HepG2 (cell line): Measurements from ENCODE around the gene GRIN3B. TPM values are rescaled to one million over a fixed set of nuclear protein-coding genes. Genes with fewer than 3 reads are reported as not detected.

Source experiments
- ATAC-seq: fragments of 200-7000 bp; cut with Tn5 transposase; 3 replicates; pipeline ENCODE4 v1.9.1; 2020; ENCODE audit warnings: mild to moderate bottlenecking, moderate library complexity
- BruUV-seq: library from RNA; stranded (reverse); fragments of 400-500 nt; replicated peaks from 2 replicates; lab custom pipeline; 2021; lab: Mats Ljungman, UMichigan
- CTCF ChIA-PET: fragments of 300-600 bp; formaldehyde crosslinking; extraction: SDS; loops from one replicate; lab custom pipeline; 2021; ENCODE audit warnings: low total read pairs, inconsistent platforms, low intra/inter-chr PET ratio; lab: Yijun Ruan, JAX
- POLR2A ChIA-PET: fragments of 350-600 bp; sonication (Branson Sonifier 250); formaldehyde crosslinking; loops from one replicate; lab custom pipeline; 2020; ENCODE audit warnings: antibody characterized with exemption, inconsistent platforms; lab: Yijun Ruan, JAX
- DNase-seq: peaks from one replicate; pipeline ENCODE4 v3.0.0-alpha.2; 2015; ENCODE audit warnings: low spot score
- FAIRE-seq: peaks from 3 replicates; lab custom pipeline; 2011; peaks lifted over from hg19 to GRCh38; lab: Jason Lieb, UNC
- H2AFZ ChIP-seq: one replicate; pipeline ENCODE4 v1.6.1; 2011; ENCODE audit warnings: low read length, inconsistent platforms
- H3K27ac ChIP-seq: fragments of 300-600 bp; 3 replicates; pipeline ENCODE4 v1.8.0; 2011; ENCODE audit warnings: mixed run types, mild to moderate bottlenecking, mixed read lengths, low read length, inconsistent platforms; ENCODE audit not compliant: insufficient read depth; ENCODE audit errors: extremely low read length
- H3K27me3 ChIP-seq, 2 experiments: fragments of 200-600 bp in 1 of 2; 2 replicates in 1 of 2; 3 replicates in 1 of 2; pipeline versions ENCODE4 v1.6.0 to v1.8.0; 2011; ENCODE audit warnings: low read length in 2 of 2, mild to moderate bottlenecking in 2 of 2, moderate library complexity in 2 of 2, inconsistent platforms in 1 of 2; ENCODE audit not compliant: insufficient read depth in 2 of 2, control insufficient read depth in 1 of 2
- H3K36me3 ChIP-seq, 2 experiments: fragments of 200-600 bp in 1 of 2; replicated peaks in 1 of 2; 2 replicates in 1 of 2; 3 replicates in 1 of 2; pipeline versions ENCODE4 v1.5.1 to v1.8.0; 2011; ENCODE audit warnings: low read length in 2 of 2, inconsistent platforms in 1 of 2; ENCODE audit not compliant: insufficient read depth in 2 of 2, control insufficient read depth in 1 of 2
- H3K4me1 ChIP-seq: 2 replicates; pipeline ENCODE4 v1.5.1; 2012; ENCODE audit warnings: low read length, inconsistent platforms; ENCODE audit not compliant: insufficient read depth
- H3K4me2 ChIP-seq: 2 replicates; pipeline ENCODE4 v1.6.0; 2011; ENCODE audit warnings: low read depth, low read length, inconsistent platforms
- H3K4me3 ChIP-seq, 3 experiments: fragments of 200-600 bp in 1 of 3; sonication (generic), shearing (Covaris generic) in 1 of 3; replicated peaks in 1 of 3; 2 replicates each; pipeline ENCODE4 v1.5.1; 2011 to 2016; ENCODE audit warnings: low read length in 3 of 3, inconsistent platforms in 2 of 3, low read depth in 2 of 3, mild to moderate bottlenecking in 2 of 3, control low read depth in 1 of 3, mixed read lengths in 1 of 3; ENCODE audit not compliant: insufficient read depth in 1 of 3
- H3K79me2 ChIP-seq: one replicate; pipeline ENCODE4 v1.6.1; 2011; ENCODE audit warnings: low read length, inconsistent platforms; ENCODE audit not compliant: insufficient read depth
- H3K9ac ChIP-seq: 2 replicates; pipeline ENCODE4 v1.6.0; 2011; ENCODE audit warnings: mild to moderate bottlenecking, low read depth, low read length, inconsistent platforms; ENCODE audit not compliant: insufficient read depth
- H3K9me3 ChIP-seq: 2 replicates; pipeline ENCODE4 v1.5.1; 2012; ENCODE audit warnings: mild to moderate bottlenecking, low read length
- H4K20me1 ChIP-seq: 2 replicates; pipeline ENCODE4 v1.6.0; 2011; ENCODE audit warnings: inconsistent platforms, mild to moderate bottlenecking, low read length, moderate library complexity; ENCODE audit not compliant: insufficient read depth
- FOXO4 ChIP-seq: sonication (generic); formaldehyde crosslinking; conservative IDR thresholded peaks from 2 replicates; pipeline ENCODE4 v1.8.1; 2023; ENCODE audit warnings: missing genetic modification reagents
- FOXP4 ChIP-seq: sonication (generic); formaldehyde crosslinking; IDR thresholded peaks from 2 replicates; pipeline ENCODE4 v1.4.0; 2020; ENCODE audit warnings: missing genetic modification reagents
- TP53 ChIP-seq: sonication (generic); formaldehyde crosslinking; conservative IDR thresholded peaks from 2 replicates; pipeline ENCODE4 v1.4.0; 2020; ENCODE audit warnings: missing genetic modification reagents
- WGBS: methylation state at CpG from one replicate; pipeline ENCODE4 v1.1.6; 2017; ENCODE audit warnings: low lambda C conversion rate; 5-methylcytosine and 5-hydroxymethylcytosine counted together
- in situ Hi-C: cut with HindIII; loops from 2 replicates; pipeline ENCODE4 v1.10.0; 2017; ENCODE audit warnings: low pct_unique_long_range_greater_than_20kb; ENCODE audit not compliant: extremely low pct_ligation_motif_present
- intact Hi-C: fragments of 100-400 bp; cut with micrococcal nuclease; formaldehyde crosslinking; loops from one replicate; pipeline ENCODE4 v1.10.0; 2022; ENCODE audit not compliant: unreplicated experiment
- polyA plus RNA-seq, 8 experiments: library from polyadenylated mRNA; depleted of rRNA in 3 of 8; stranded (reverse) in 7 of 8; unstranded in 1 of 8; fragments of >200 nt; fragmentation: Illumina TruSeq in 4 of 8; extraction: Trizol in 4 of 8; gene quantifications; 2 replicates each; pipeline versions ENCODE4 v1.2.1 to v1.2.3, GENCODE V29; 2011 to 2016; ENCODE audit warnings: low read depth in 4 of 8, missing spikeins in 1 of 8, mixed read lengths in 1 of 8; ENCODE audit not compliant: insufficient read depth in 1 of 8
- total RNA-seq, 5 experiments: library from RNA; depleted of rRNA; stranded (reverse); fragments of >200 nt; fragmentation: Illumina TruSeq; extraction: Trizol; gene quantifications; 2 replicates each; pipeline ENCODE4 v1.2.3, GENCODE V29; 2016; ENCODE audit warnings: low read depth in 1 of 5

The GRIN3B gene
- total and polyA plus RNA-seq, 2 of the 13 experiments (the other 11 are each of a cell fraction or from before 2014, with no cell fraction given), result 0.07 to 0.20 TPM

GRCh38 chr19:991932-992669 lies 8.1 kb upstream of the GRIN3B start (continued):
- TF ChIP-seq FOXP4, result no peak

GRCh38 chr19:992670-993055 lies 7.6 kb upstream of the GRIN3B start:
- FAIRE-seq (no peak), ATAC-seq (no peak), DNase-seq (no peak)
- intact Hi-C loops, result loop anchor here (10.0 kb wide), 1 partner anchor 208 kb away; no protein-coding TSS in a partner anchor
- Histone ChIP-seq H3K27ac (peak overlapping the region; percentile 86), H3K36me3 (peaks cover 12 to 28% of the 10 kb centered on the region in 2 experiments), H3K9ac (peak overlapping the region; percentile 41), H3K9me3 (no peaks in the 10 kb centered on the region), H3K4me1 (peaks cover 43% of the 10 kb centered on the region), H3K4me2 (peak overlapping the region; percentile 58), H3K79me2 (no peaks in the 10 kb centered on the region), H3K4me3 (peak overlapping the region in 1 of 3 experiments; percentile 46; a peak in 1 of 6 replicates), H3K27me3 (no peaks in the 10 kb centered on the region), H4K20me1 (peaks cover 6% of the 10 kb centered on the region; the same call in 1 of the 2 replicates), H2AFZ (no peak overlapping the region)
- WGBS, result 85% methylated on average over 12 of the region's 13 CpGs
- in situ Hi-C loops, result no loop called here
- BruUV-seq, result no TSS peak
- ChIA-PET POLR2A (interaction anchor here (1.0 to 2.2 kb wide), 2 partner anchors 8 to 40 kb away, joined by 3 to 14 read pairs; partner anchors contain the start of gene WDR18), CTCF (no interaction called here)
- TF ChIP-seq FOXO4 (CRISPR knock-in tag) (0 out of 2 replicates have a peak, but pooled peaks have one; percentile 58), TP53 (no peak)
